HEK293 (cell line): ENCODE data around the gene JAK3.

Experiments
- CTCF ChIA-PET: fragments of 350-600 bp; formaldehyde crosslinking; extraction: SDS; loops from one replicate; lab custom pipeline; 2021; ENCODE audit warnings: antibody characterized with exemption; lab: Yijun Ruan, JAX
- POLR2A ChIA-PET: fragments of 300-600 bp; formaldehyde crosslinking; extraction: SDS; loops from one replicate; lab custom pipeline; 2020; ENCODE audit warnings: antibody characterized with exemption, inconsistent platforms; lab: Yijun Ruan, JAX
- H3K27ac ChIP-seq: fragments of 200-500 bp; sonication (Bioruptor generic); 2 replicates; pipeline ENCODE4 v1.5.1; 2014; ENCODE audit warnings: low read depth, low read length, control low read depth, inconsistent platforms; ENCODE audit errors: extremely low read depth
- H3K36me3 ChIP-seq, 2 experiments: fragments of 200-500 bp in 1 of 2; sonication (Bioruptor generic) in 1 of 2; 1 replicate in 1 of 2; 2 replicates in 1 of 2; pipeline ENCODE4 v1.5.1; 2014 to 2017; ENCODE audit warnings: inconsistent platforms in 2 of 2, low read length in 2 of 2; ENCODE audit not compliant: control insufficient read depth in 2 of 2, insufficient read depth in 1 of 2
- H3K4me1 ChIP-seq: fragments of 200-500 bp; sonication (Bioruptor generic); 2 replicates; pipeline ENCODE4 v1.5.1; 2014; ENCODE audit warnings: mild to moderate bottlenecking, low read length, inconsistent platforms; ENCODE audit not compliant: control insufficient read depth, insufficient read depth
- H3K4me3 ChIP-seq: 2 replicates; pipeline ENCODE4 v1.5.1; 2011; ENCODE audit warnings: low read depth, mild to moderate bottlenecking, control low read depth, low read length, moderate library complexity
- H3K9me3 ChIP-seq: fragments of 200-500 bp; sonication (Bioruptor generic); 2 replicates; pipeline ENCODE4 v1.5.1; 2014; ENCODE audit warnings: low read depth, low read length, inconsistent platforms; ENCODE audit not compliant: control insufficient read depth, insufficient read depth
- GLI4 ChIP-seq: fragments of 450-650 bp; formaldehyde crosslinking; IDR thresholded peaks from 2 replicates; pipeline ENCODE4 v1.5.1; 2016; ENCODE audit warnings: missing biosample characterization, missing genetic modification characterization
- GLIS1 ChIP-seq: fragments of 450-650 bp; formaldehyde crosslinking; IDR thresholded peaks from 2 replicates; pipeline ENCODE4 v1.5.1; 2016; ENCODE audit warnings: missing biosample characterization, missing genetic modification characterization
- KLF1 ChIP-seq: fragments of 450-650 bp; formaldehyde crosslinking; IDR thresholded peaks from 2 replicates; pipeline ENCODE4 v1.5.1; 2016; ENCODE audit warnings: missing biosample characterization, missing genetic modification characterization
- MYNN ChIP-seq: fragments of 450-650 bp; formaldehyde crosslinking; IDR thresholded peaks from 2 replicates; pipeline ENCODE4 v1.5.1; 2016; ENCODE audit warnings: missing biosample characterization, missing genetic modification characterization, borderline replicate concordance
- SP3 ChIP-seq: fragments of 450-650 bp; formaldehyde crosslinking; IDR thresholded peaks from 2 replicates; pipeline ENCODE4 v1.5.1; 2016; ENCODE audit warnings: missing biosample characterization, missing genetic modification characterization
- TCF7L2 ChIP-seq: IDR thresholded peaks from 2 replicates; pipeline ENCODE4 v1.6.1; 2011; ENCODE audit warnings: low read depth, mild to moderate bottlenecking, inconsistent platforms, low read length, moderate library complexity, borderline replicate concordance
- ZBTB20 ChIP-seq: fragments of 450-650 bp; formaldehyde crosslinking; IDR thresholded peaks from 2 replicates; pipeline ENCODE4 v1.5.1; 2016; ENCODE audit warnings: missing biosample characterization, missing genetic modification characterization
- ZFP41 ChIP-seq: fragments of 450-650 bp; formaldehyde crosslinking; IDR thresholded peaks from 2 replicates; pipeline ENCODE4 v1.5.1; 2016; ENCODE audit warnings: missing biosample characterization, missing genetic modification characterization, borderline replicate concordance
- ZIC2 ChIP-seq: fragments of 450-650 bp; formaldehyde crosslinking; IDR thresholded peaks from 2 replicates; pipeline ENCODE4 v1.5.1; 2016; ENCODE audit warnings: missing biosample characterization, missing genetic modification characterization
- ZNF133 ChIP-seq: fragments of 450-650 bp; formaldehyde crosslinking; IDR thresholded peaks from 2 replicates; pipeline ENCODE4 v1.5.1; 2016; ENCODE audit warnings: missing biosample characterization, missing genetic modification characterization
- ZNF169 ChIP-seq: fragments of 450-650 bp; formaldehyde crosslinking; IDR thresholded peaks from 2 replicates; pipeline ENCODE4 v1.5.1; 2016; ENCODE audit warnings: missing biosample characterization, missing genetic modification characterization
- ZNF24 ChIP-seq: fragments of 450-650 bp; formaldehyde crosslinking; IDR thresholded peaks from 2 replicates; pipeline ENCODE4 v1.5.1; 2016; ENCODE audit warnings: missing biosample characterization, missing genetic modification characterization
- ZNF335 ChIP-seq: fragments of 450-650 bp; formaldehyde crosslinking; conservative IDR thresholded peaks from 2 replicates; pipeline ENCODE4 v1.5.1; 2016; ENCODE audit warnings: missing biosample characterization, missing genetic modification characterization
- ZNF350 ChIP-seq: fragments of 450-650 bp; formaldehyde crosslinking; IDR thresholded peaks from 2 replicates; pipeline ENCODE4 v1.5.0; 2017; ENCODE audit warnings: missing biosample characterization, mild to moderate bottlenecking, missing genetic modification characterization
- ZNF501 ChIP-seq: fragments of 450-650 bp; formaldehyde crosslinking; IDR thresholded peaks from 2 replicates; pipeline ENCODE4 v1.5.1; 2016; ENCODE audit warnings: missing biosample characterization, missing genetic modification characterization
- ZNF521 ChIP-seq: fragments of 450-650 bp; formaldehyde crosslinking; IDR thresholded peaks from 2 replicates; pipeline ENCODE4 v1.5.1; 2017; ENCODE audit warnings: missing biosample characterization, mild to moderate bottlenecking, missing genetic modification characterization
- ZNF658 ChIP-seq: fragments of 450-650 bp; formaldehyde crosslinking; IDR thresholded peaks from 2 replicates; pipeline ENCODE4; 2016; ENCODE audit warnings: missing biosample characterization, missing genetic modification characterization
- ZNF747 ChIP-seq: fragments of 450-650 bp; formaldehyde crosslinking; IDR thresholded peaks from 2 replicates; pipeline ENCODE4 v1.5.1; 2016; ENCODE audit warnings: missing biosample characterization, missing genetic modification characterization
- TF ChIP-seq, protein P1 (sequence below): fragments of 450-650 bp; formaldehyde crosslinking; IDR thresholded peaks from 2 replicates; pipeline ENCODE4 v1.5.1; 2016; ENCODE audit warnings: missing biosample characterization, missing genetic modification characterization
- TF ChIP-seq, protein P2 (sequence below): fragments of 450-650 bp; formaldehyde crosslinking; IDR thresholded peaks from 2 replicates; pipeline ENCODE4 v1.5.1; 2016; ENCODE audit warnings: missing biosample characterization, missing genetic modification characterization
- TF ChIP-seq, protein P3 (sequence below): fragments of 450-650 bp; formaldehyde crosslinking; IDR thresholded peaks from 2 replicates; pipeline ENCODE4 v1.5.1; 2016; ENCODE audit warnings: missing biosample characterization, missing genetic modification characterization

JAK3 gene

DNA sequence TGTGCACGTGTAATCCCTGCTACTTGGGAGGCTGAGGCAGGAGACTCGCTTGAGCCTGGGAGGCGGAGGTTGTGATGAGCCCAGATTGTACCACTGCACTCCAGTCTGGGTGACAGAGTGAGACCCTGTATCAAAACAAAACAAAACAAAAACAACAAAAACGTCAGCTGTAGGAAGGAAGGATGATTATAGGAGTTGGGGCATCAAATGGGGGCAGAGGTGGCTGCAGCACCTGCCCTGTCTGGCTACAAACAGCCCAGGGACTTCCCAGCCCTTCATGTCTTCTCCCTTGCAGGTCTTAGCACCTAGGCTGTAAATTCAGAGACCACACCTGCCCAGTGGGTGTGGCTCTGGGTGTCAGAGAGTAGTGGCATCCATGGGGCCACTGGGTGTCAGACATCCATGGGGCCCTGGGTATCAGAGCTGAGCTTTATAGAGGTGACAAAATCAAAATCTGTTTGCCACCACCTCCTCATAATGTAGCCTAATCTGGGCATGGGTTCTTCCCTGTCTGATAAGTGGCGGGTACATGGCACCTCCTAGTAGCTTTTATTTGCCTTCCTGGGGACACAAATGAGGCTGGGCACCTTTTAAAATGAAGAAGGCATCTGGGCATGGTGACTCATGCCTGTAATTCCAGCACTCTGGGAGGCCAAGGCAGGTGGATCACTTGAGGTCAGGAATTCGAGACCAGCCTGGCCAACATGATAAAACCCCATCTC, 57.6 kb downstream of the JAK3 start:
- CTCF ChIA-PET = interaction anchor here (0.6 to 1.1 kb wide), 4 partner anchors 15 to 326 kb away, joined by 3 to 4 read pairs (median 3); no protein-coding TSS in a partner anchor
- Histone ChIP-seq H3K4me1 (peaks cover 4% of the 10 kb centered on the region; the same call in 1 of the 2 replicates), H3K4me3 (no peak overlapping the region), H3K36me3 (no peaks in the 10 kb centered on the region), H3K9me3 (no peaks in the 10 kb centered on the region), H3K27ac (no peak overlapping the region)
- TF ChIP-seq ZNF521 = no peak
- no peak for TF ChIP-seq TCF7L2
- TF ChIP-seq ZNF335 (tag by site-specific recombination) = peak; percentile 59
- TF ChIP-seq, protein P1, sequence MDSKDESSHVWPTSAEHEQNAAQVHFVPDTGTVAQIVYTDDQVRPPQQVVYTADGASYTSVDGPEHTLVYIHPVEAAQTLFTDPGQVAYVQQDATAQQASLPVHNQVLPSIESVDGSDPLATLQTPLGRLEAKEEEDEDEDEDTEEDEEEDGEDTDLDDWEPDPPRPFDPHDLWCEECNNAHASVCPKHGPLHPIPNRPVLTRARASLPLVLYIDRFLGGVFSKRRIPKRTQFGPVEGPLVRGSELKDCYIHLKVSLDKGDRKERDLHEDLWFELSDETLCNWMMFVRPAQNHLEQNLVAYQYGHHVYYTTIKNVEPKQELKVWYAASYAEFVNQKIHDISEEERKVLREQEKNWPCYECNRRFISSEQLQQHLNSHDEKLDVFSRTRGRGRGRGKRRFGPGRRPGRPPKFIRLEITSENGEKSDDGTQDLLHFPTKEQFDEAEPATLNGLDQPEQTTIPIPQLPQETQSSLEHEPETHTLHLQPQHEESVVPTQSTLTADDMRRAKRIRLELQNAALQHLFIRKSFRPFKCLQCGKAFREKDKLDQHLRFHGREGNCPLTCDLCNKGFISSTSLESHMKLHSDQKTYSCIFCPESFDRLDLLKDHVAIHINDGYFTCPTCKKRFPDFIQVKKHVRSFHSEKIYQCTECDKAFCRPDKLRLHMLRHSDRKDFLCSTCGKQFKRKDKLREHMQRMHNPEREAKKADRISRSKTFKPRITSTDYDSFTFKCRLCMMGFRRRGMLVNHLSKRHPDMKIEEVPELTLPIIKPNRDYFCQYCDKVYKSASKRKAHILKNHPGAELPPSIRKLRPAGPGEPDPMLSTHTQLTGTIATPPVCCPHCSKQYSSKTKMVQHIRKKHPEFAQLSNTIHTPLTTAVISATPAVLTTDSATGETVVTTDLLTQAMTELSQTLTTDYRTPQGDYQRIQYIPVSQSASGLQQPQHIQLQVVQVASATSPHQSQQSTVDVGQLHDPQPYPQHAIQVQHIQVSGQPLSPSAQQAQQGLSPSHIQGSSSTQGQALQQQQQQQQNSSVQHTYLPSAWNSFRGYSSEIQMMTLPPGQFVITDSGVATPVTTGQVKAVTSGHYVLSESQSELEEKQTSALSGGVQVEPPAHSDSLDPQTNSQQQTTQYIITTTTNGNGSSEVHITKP = peak; percentile 95
- TF ChIP-seq SP3 = peak; percentile 35; the same call in 1 of the 2 replicates
- TF ChIP-seq KLF1 (tag by site-specific recombination) = peak; percentile 13; the same call in 1 of the 2 replicates
- no peak for TF ChIP-seq ZNF133 (tag by site-specific recombination)
- TF ChIP-seq, protein P2, sequence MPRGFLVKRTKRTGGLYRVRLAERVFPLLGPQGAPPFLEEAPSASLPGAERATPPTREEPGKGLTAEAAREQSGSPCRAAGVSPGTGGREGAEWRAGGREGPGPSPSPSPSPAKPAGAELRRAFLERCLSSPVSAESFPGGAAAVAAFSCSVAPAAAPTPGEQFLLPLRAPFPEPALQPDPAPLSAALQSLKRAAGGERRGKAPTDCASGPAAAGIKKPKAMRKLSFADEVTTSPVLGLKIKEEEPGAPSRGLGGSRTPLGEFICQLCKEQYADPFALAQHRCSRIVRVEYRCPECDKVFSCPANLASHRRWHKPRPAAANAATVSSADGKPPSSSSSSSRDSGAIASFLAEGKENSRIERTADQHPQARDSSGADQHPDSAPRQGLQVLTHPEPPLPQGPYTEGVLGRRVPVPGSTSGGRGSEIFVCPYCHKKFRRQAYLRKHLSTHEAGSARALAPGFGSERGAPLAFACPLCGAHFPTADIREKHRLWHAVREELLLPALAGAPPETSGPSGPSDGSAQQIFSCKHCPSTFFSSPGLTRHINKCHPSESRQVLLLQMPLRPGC (tag by site-specific recombination) = no peak
- TF ChIP-seq GLIS1 (tag by site-specific recombination) = peak; percentile 96
- no peak for TF ChIP-seq ZNF350 (tag by site-specific recombination)
- no peak for TF ChIP-seq ZNF169
- 0 out of 2 replicates have a peak, but pooled peaks have one; percentile 17 for TF ChIP-seq ZBTB20
- TF ChIP-seq ZNF501 (tag by site-specific recombination) = no peak
- no peak for TF ChIP-seq ZNF24 (tag by site-specific recombination)
- TF ChIP-seq MYNN (tag by site-specific recombination) = 0 out of 2 replicates have a peak, but pooled peaks have one; percentile 42
- no peak for TF ChIP-seq ZFP41 (tag by site-specific recombination)
- 0 out of 2 replicates have a peak, but pooled peaks have one; percentile 28 for TF ChIP-seq ZNF747 (tag by site-specific recombination)
- TF ChIP-seq GLI4 (tag by site-specific recombination) = no peak
- TF ChIP-seq ZIC2 (tag by site-specific recombination) = peak; percentile 55
- TF ChIP-seq, protein P3, sequence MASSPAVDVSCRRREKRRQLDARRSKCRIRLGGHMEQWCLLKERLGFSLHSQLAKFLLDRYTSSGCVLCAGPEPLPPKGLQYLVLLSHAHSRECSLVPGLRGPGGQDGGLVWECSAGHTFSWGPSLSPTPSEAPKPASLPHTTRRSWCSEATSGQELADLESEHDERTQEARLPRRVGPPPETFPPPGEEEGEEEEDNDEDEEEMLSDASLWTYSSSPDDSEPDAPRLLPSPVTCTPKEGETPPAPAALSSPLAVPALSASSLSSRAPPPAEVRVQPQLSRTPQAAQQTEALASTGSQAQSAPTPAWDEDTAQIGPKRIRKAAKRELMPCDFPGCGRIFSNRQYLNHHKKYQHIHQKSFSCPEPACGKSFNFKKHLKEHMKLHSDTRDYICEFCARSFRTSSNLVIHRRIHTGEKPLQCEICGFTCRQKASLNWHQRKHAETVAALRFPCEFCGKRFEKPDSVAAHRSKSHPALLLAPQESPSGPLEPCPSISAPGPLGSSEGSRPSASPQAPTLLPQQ (tag by site-specific recombination) = no peak
- TF ChIP-seq ZNF658 (tag by site-specific recombination) = no peak
- POLR2A ChIA-PET = interaction anchor here (0.9 kb wide), 1 partner anchor 69 kb away, joined by 3 read pairs; no protein-coding TSS in a partner anchor
